Measurements from ENCODE around the gene DUSP22. TPM values are rescaled to one million over a fixed set of nuclear protein-coding genes. Genes with fewer than 3 reads are reported as not detected.

DUSP22 gene
- total RNA-seq, 1 donor from 2014 or later = 40.0 TPM

- Histone ChIP-seq H3K9me3 (ENCODE audit: low read depth) (no peaks in the 10 kb centered on the region), H3K4me1 (no peaks in the 10 kb centered on the region), H3F3A (ENCODE audit: low read depth) (no peaks in the 10 kb centered on the region), H3K27ac (no peak overlapping the region), H3K79me2 (ENCODE audit: low read depth) (no peaks in the 10 kb centered on the region), H3K4me3 (no peak overlapping the region), H2AFZ (replicated peaks) (no peak overlapping the region), H3K36me3 (no peaks in the 10 kb centered on the region), H4K20me1 (ENCODE audit: low read depth) (no peaks in the 10 kb centered on the region), H3K4me2 (no peak overlapping the region), H3K27me3 (no peaks in the 10 kb centered on the region), H3K9ac (no peak overlapping the region)
- no peak for DNase-seq (ENCODE audit: low spot score)
- Mint-ChIP-seq H3K27me3 (ENCODE audit: insufficient read depth, low read depth) (peaks cover 5% of the 10 kb centered on the region), H3K36me3 (peaks cover 5% of the 10 kb centered on the region), H3K27ac (no peak overlapping the region), H3K4me1 (no peaks in the 10 kb centered on the region), H3K4me3 (no peak overlapping the region), H3K9me3 (peaks cover 27% of the 10 kb centered on the region)
- TF ChIP-seq CTCF (IDR thresholded peaks at IDR 0.05) = no peak
- no peak for TF ChIP-seq EZH2phosphoT487 (IDR thresholded peaks at IDR 0.05)
- TF ChIP-seq EZH2 (IDR thresholded peaks at IDR 0.05) = no peak
These were observed 24.4 kb downstream of the DUSP22 start for GRCh38 chr6:316753-317038.

- Histone ChIP-seq H3K4me3 (no peak overlapping the region), H3K36me3 (no peaks in the 10 kb centered on the region), H3K4me2 (no peak overlapping the region), H3K79me2 (ENCODE audit: low read depth) (no peaks in the 10 kb centered on the region), H3K27me3 (no peaks in the 10 kb centered on the region), H4K20me1 (ENCODE audit: low read depth) (no peaks in the 10 kb centered on the region), H3K4me1 (no peaks in the 10 kb centered on the region), H3K9me3 (ENCODE audit: low read depth) (no peaks in the 10 kb centered on the region), H3K9ac (no peak overlapping the region), H2AFZ (replicated peaks) (no peak overlapping the region), H3K27ac (no peak overlapping the region), H3F3A (ENCODE audit: low read depth) (no peaks in the 10 kb centered on the region)
- peaks cover 4% of the 10 kb centered on the region for H3K36me3 Mint-ChIP-seq
- H3K4me3 Mint-ChIP-seq = no peak overlapping the region
- no peaks in the 10 kb centered on the region for H3K4me1 Mint-ChIP-seq
- peaks cover 5% of the 10 kb centered on the region for H3K27me3 Mint-ChIP-seq (ENCODE audit: insufficient read depth, low read depth)
- H3K9me3 Mint-ChIP-seq = peaks cover 26% of the 10 kb centered on the region
- TF ChIP-seq EZH2phosphoT487 (IDR thresholded peaks at IDR 0.05) (no peak), CTCF (IDR thresholded peaks at IDR 0.05) (no peak), EZH2 (IDR thresholded peaks at IDR 0.05) (no peak)
- no peak overlapping the region for H3K27ac Mint-ChIP-seq
- no peak for DNase-seq (ENCODE audit: low spot score)
These were observed 24.8 kb downstream of the DUSP22 start for GRCh38 chr6:317060-317447.

GRCh38 chr6:317448-318144, 25.3 kb downstream of the DUSP22 start:
- no peak for DNase-seq (ENCODE audit: low spot score)
- H3K27ac ChIP-seq = no peak overlapping the region
- TF ChIP-seq CTCF (IDR thresholded peaks at IDR 0.05) = no peak
- H3K79me2 ChIP-seq (ENCODE audit: low read depth) = no peaks in the 10 kb centered on the region
- H3K4me2 ChIP-seq = no peak overlapping the region
- no peaks in the 10 kb centered on the region for H3K4me1 ChIP-seq
- H3F3A ChIP-seq (ENCODE audit: low read depth) = no peaks in the 10 kb centered on the region
- H3K27me3 ChIP-seq = no peaks in the 10 kb centered on the region
- H3K36me3 ChIP-seq = no peaks in the 10 kb centered on the region
- H3K4me3 Mint-ChIP-seq = no peak overlapping the region
- peaks cover 26% of the 10 kb centered on the region for H3K9me3 Mint-ChIP-seq
- no peaks in the 10 kb centered on the region for H3K4me1 Mint-ChIP-seq
- H3K27ac Mint-ChIP-seq = no peak overlapping the region
- H3K9ac ChIP-seq = no peak overlapping the region
- peaks cover 4% of the 10 kb centered on the region for H3K36me3 Mint-ChIP-seq
- peaks cover 5% of the 10 kb centered on the region for H3K27me3 Mint-ChIP-seq (ENCODE audit: insufficient read depth, low read depth)
- H4K20me1 ChIP-seq (ENCODE audit: low read depth) = no peaks in the 10 kb centered on the region
- no peak overlapping the region for H2AFZ ChIP-seq (replicated peaks)
- no peak overlapping the region for H3K4me3 ChIP-seq
- no peaks in the 10 kb centered on the region for H3K9me3 ChIP-seq (ENCODE audit: low read depth)
